ENCODE measurements around the gene KNSTRN. TPM values are rescaled to one million over a fixed set of nuclear protein-coding genes. Genes with fewer than 3 reads are reported as not detected.
A peak's percentile ranks its signal among the peaks of the same experiment; 100 is the strongest.

KNSTRN gene
- total and polyA plus RNA-seq, 2 donors: 12.5 to 44.4 TPM

DNA sequence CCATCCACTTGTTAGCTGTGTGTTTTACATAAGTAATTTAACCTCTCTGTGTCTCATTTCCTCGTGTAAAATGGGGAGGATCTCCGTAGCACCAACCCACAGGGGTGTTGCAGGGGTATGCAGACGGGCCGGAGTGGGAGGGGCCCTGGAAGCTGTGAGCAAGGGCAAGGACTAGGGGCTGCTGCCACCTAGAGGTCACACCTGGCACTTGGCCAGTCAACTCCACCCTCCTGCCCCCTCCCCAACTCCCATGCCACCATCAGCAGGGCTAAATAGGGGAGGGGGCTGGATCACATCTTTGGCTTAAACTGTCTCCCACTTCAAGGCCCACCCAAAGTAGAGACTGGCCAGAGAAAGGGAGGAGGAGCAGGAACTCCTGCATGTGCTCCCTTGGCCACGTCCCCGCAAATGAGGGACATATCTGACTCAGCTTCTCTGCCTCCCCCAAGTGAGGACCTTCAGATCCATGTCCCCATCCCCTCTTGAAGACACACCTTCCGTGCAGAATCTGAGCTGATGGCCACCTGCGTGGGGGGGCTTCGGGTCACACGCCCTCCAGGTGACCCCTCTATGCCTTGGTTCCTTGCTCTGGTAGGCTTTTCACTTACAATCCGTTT is 44.4 kb upstream of the KNSTRN start:
- Histone ChIP-seq H3K27ac (ENCODE audit: low read depth in 1 of 2, low read length in 1 of 2) (no peak overlapping the region), H3K9me3 (ENCODE audit: control insufficient read depth in 2 of 2, insufficient read depth in 1 of 2, low read length in 1 of 2) (no peaks in the 10 kb centered on the region), H3K27me3 (ENCODE audit: control insufficient read depth in 2 of 2, insufficient read depth in 1 of 2, low read length in 1 of 2) (no peaks in the 10 kb centered on the region), H3K4me1 (ENCODE audit: control insufficient read depth in 2 of 2, insufficient read depth in 2 of 2, low read length in 2 of 2) (peaks cover 20 to 49% of the 10 kb centered on the region in 2 donors), H3K36me3 (ENCODE audit: control insufficient read depth in 2 of 2, insufficient read depth in 2 of 2, low read length in 1 of 2) (no peaks in the 10 kb centered on the region), H3K4me3 (ENCODE audit: low read length in 2 of 2) (no peak overlapping the region)
- peak; percentile 47 to 87 (median 69) for DNase-seq (ENCODE audit: low read depth in 6 of 9, low spot score in 9 of 9)
- 44% methylated on average over 11 of the region's 11 CpGs for WGBS

GRCh38 chr15:40338921-40339620 is 43.5 kb upstream of the KNSTRN start:
- Histone ChIP-seq H3K9me3 (ENCODE audit: control insufficient read depth in 2 of 2, insufficient read depth in 1 of 2, low read length in 1 of 2) (no peaks in the 10 kb centered on the region), H3K27ac (ENCODE audit: low read depth in 1 of 2, low read length in 1 of 2) (no peak overlapping the region), H3K4me1 (ENCODE audit: control insufficient read depth in 2 of 2, insufficient read depth in 2 of 2, low read length in 2 of 2) (peaks cover 13 to 40% of the 10 kb centered on the region in 2 donors), H3K36me3 (ENCODE audit: control insufficient read depth in 2 of 2, insufficient read depth in 2 of 2, low read length in 1 of 2) (no peaks in the 10 kb centered on the region), H3K4me3 (ENCODE audit: low read length in 2 of 2) (no peak overlapping the region), H3K27me3 (ENCODE audit: control insufficient read depth in 2 of 2, insufficient read depth in 1 of 2, low read length in 1 of 2) (no peaks in the 10 kb centered on the region)
- WGBS: 95% methylated on average over 11 of the region's 11 CpGs
- DNase-seq (ENCODE audit: low read depth in 6 of 9, low spot score in 9 of 9): no peak

GRCh38 chr15:40339621-40339945 is 42.9 kb upstream of the KNSTRN start:
- Histone ChIP-seq H3K4me1 (ENCODE audit: control insufficient read depth in 2 of 2, insufficient read depth in 2 of 2, low read length in 2 of 2) (peaks cover 8 to 35% of the 10 kb centered on the region in 2 donors), H3K9me3 (ENCODE audit: control insufficient read depth in 2 of 2, insufficient read depth in 1 of 2, low read length in 1 of 2) (no peaks in the 10 kb centered on the region), H3K36me3 (ENCODE audit: control insufficient read depth in 2 of 2, insufficient read depth in 2 of 2, low read length in 1 of 2) (no peaks in the 10 kb centered on the region), H3K4me3 (ENCODE audit: low read length in 2 of 2) (no peak overlapping the region), H3K27ac (ENCODE audit: low read depth in 1 of 2, low read length in 1 of 2) (no peak overlapping the region), H3K27me3 (ENCODE audit: control insufficient read depth in 2 of 2, insufficient read depth in 1 of 2, low read length in 1 of 2) (no peaks in the 10 kb centered on the region)
- no peak for DNase-seq (ENCODE audit: low read depth in 6 of 9, low spot score in 9 of 9)
- 97% methylated on average over 7 of the region's 7 CpGs for WGBS

DNA sequence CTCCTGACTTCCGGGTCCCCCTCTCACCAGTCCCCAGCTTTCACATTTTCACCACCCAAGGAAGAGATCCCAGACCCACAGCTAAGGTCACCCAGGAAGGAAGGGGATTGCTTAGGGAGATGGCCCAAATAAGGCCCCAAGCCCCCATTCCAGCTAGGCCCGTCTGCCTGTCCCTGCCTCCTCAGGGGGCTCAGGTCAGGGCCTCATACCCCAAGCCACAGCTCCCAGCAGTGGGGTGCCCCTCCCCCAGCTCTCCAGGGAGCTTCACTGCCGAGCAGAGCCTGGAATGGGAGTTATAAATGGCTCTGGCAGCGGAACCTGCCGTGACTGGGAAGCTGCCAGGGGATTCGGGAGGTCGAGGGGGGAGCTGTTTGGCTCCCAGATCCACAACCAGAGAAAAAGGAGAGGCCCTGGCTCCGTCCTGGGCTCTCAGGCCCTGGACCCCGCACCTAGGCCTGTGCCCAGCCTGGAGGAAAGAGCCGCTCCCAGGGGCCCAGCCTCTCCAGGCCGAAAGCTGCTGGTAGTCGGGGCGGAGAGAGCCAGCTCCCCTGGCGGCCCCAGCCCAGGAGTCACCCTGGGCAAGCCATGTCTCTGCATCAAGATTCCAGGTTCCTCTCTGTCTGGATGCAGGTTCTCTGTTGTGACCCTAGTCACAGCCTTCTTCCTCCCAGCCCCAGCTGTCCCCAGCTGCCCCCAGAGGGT is 42.3 kb upstream of the KNSTRN start:
- H3K9me3 ChIP-seq (ENCODE audit: control insufficient read depth in 2 of 2, insufficient read depth in 1 of 2, low read length in 1 of 2): no peaks in the 10 kb centered on the region
- H3K36me3 ChIP-seq (ENCODE audit: control insufficient read depth in 2 of 2, insufficient read depth in 2 of 2, low read length in 1 of 2): no peaks in the 10 kb centered on the region
- 94% methylated on average over 14 of the region's 14 CpGs for WGBS
- DNase-seq (ENCODE audit: low read depth in 6 of 9, low spot score in 9 of 9): no peak
- no peaks in the 10 kb centered on the region for H3K27me3 ChIP-seq (ENCODE audit: control insufficient read depth in 2 of 2, insufficient read depth in 1 of 2, low read length in 1 of 2)
- H3K4me3 ChIP-seq (ENCODE audit: low read length in 2 of 2): no peak overlapping the region
- H3K27ac ChIP-seq (ENCODE audit: low read depth in 1 of 2, low read length in 1 of 2): peak overlapping the region in 1 of 2 donors; percentile 59
- peaks cover 4 to 29% of the 10 kb centered on the region in 2 donors for H3K4me1 ChIP-seq (ENCODE audit: control insufficient read depth in 2 of 2, insufficient read depth in 2 of 2, low read length in 2 of 2)

- Histone ChIP-seq H3K9me3 (ENCODE audit: control insufficient read depth in 2 of 2, insufficient read depth in 1 of 2, low read length in 1 of 2) (no peaks in the 10 kb centered on the region), H3K36me3 (ENCODE audit: control insufficient read depth in 2 of 2, insufficient read depth in 2 of 2, low read length in 1 of 2) (no peaks in the 10 kb centered on the region), H3K27me3 (ENCODE audit: control insufficient read depth in 2 of 2, insufficient read depth in 1 of 2, low read length in 1 of 2) (no peaks in the 10 kb centered on the region), H3K4me1 (ENCODE audit: control insufficient read depth in 2 of 2, insufficient read depth in 2 of 2, low read length in 2 of 2) (peaks cover 4 to 23% of the 10 kb centered on the region in 2 donors), H3K4me3 (ENCODE audit: low read length in 2 of 2) (no peak within 1 kb of the TSS), H3K27ac (ENCODE audit: low read depth in 1 of 2, low read length in 1 of 2) (peak within 1 kb of the TSS in 1 of 2 donors; percentile 59)
- WGBS: 83% methylated on average over 17 of the region's 17 CpGs
- DNase-seq (ENCODE audit: low read depth in 6 of 9, low spot score in 9 of 9): no peak
These were observed 41.7 kb upstream of the KNSTRN start, which contains the start of gene CCDC9B for GRCh38 chr15:40340740-40341400. CCDC9B (minus strand) TSS chr15:40340939; CDS start chr15:40340819, 120 bp downstream.

DNA sequence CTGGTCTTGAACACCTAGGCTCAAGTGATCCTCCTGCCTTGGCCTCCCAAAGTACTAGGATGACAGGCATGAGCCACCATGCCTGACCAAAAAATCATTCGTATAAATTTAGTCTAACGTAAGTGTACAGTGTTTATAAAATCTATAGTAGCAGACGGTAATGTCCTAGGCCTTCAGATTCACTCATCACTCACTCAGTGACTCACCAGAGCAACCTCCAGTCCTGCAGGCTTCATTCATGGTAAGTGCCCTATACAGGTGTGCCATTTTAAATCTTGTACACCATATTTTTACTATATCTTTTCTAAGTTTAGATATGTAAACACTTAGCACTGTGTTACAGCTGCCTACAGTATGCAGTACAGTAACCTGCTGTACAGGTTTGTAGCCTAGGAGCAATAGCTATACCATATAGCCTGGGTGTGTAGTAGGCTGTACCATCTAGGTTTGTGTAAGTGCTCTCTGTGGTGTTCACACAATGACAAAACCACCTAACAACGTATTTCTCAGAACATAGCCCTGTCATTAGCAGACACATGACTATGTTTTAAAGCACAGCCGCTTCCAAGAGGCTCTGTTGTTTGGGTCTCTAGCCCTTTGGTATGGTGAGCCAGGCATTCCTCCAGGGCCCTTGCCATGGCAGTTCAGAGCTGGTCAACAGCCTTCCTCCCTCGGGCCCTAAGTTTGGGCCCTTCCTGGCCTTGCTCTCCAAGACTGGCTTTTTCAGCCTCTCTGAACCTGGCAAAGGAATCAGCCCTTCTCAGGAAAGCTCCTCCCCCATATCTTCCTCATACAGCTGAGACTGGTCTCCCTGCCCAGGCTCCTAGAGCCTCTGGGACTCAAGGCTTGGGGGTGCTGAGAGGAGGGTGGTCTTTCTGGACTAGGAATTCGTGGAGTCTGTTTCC is 39.9 kb upstream of the KNSTRN start:
- H3K27ac ChIP-seq (ENCODE audit: low read depth in 1 of 2, low read length in 1 of 2): no peak overlapping the region
- H3K27me3 ChIP-seq (ENCODE audit: control insufficient read depth in 2 of 2, insufficient read depth in 1 of 2, low read length in 1 of 2): no peaks in the 10 kb centered on the region
- no peak for DNase-seq (ENCODE audit: low read depth in 6 of 9, low spot score in 9 of 9)
- H3K9me3 ChIP-seq (ENCODE audit: control insufficient read depth in 2 of 2, insufficient read depth in 1 of 2, low read length in 1 of 2): no peaks in the 10 kb centered on the region
- WGBS: 89% methylated on average over 7 of the region's 7 CpGs
- peaks cover 3 to 7% of the 10 kb centered on the region in 2 donors for H3K4me1 ChIP-seq (ENCODE audit: control insufficient read depth in 2 of 2, insufficient read depth in 2 of 2, low read length in 2 of 2)
- H3K36me3 ChIP-seq (ENCODE audit: control insufficient read depth in 2 of 2, insufficient read depth in 2 of 2, low read length in 1 of 2): no peaks in the 10 kb centered on the region
- H3K4me3 ChIP-seq (ENCODE audit: low read length in 2 of 2): no peak overlapping the region

GRCh38 chr15:40343512-40343911 is 39.0 kb upstream of the KNSTRN start:
- Histone ChIP-seq H3K9me3 (ENCODE audit: control insufficient read depth in 2 of 2, insufficient read depth in 1 of 2, low read length in 1 of 2) (no peaks in the 10 kb centered on the region), H3K4me3 (ENCODE audit: low read length in 2 of 2) (no peak overlapping the region), H3K27me3 (ENCODE audit: control insufficient read depth in 2 of 2, insufficient read depth in 1 of 2, low read length in 1 of 2) (no peaks in the 10 kb centered on the region), H3K27ac (ENCODE audit: low read depth in 1 of 2, low read length in 1 of 2) (no peak overlapping the region), H3K4me1 (ENCODE audit: control insufficient read depth in 2 of 2, insufficient read depth in 2 of 2, low read length in 2 of 2) (peaks cover 0 to 4% of the 10 kb centered on the region in 2 donors), H3K36me3 (ENCODE audit: control insufficient read depth in 2 of 2, insufficient read depth in 2 of 2, low read length in 1 of 2) (no peaks in the 10 kb centered on the region)
- WGBS: 95% methylated on average over 10 of the region's 10 CpGs
- no peak for DNase-seq (ENCODE audit: low read depth in 6 of 9, low spot score in 9 of 9)

- DNase-seq (ENCODE audit: low read depth in 6 of 9, low spot score in 9 of 9): no peak
- H3K27ac ChIP-seq (ENCODE audit: low read depth in 1 of 2, low read length in 1 of 2): no peak overlapping the region
- H3K4me1 ChIP-seq (ENCODE audit: control insufficient read depth in 2 of 2, insufficient read depth in 2 of 2, low read length in 2 of 2): peaks cover 0 to 4% of the 10 kb centered on the region in 2 donors
- no peaks in the 10 kb centered on the region for H3K36me3 ChIP-seq (ENCODE audit: control insufficient read depth in 2 of 2, insufficient read depth in 2 of 2, low read length in 1 of 2)
- H3K9me3 ChIP-seq (ENCODE audit: control insufficient read depth in 2 of 2, insufficient read depth in 1 of 2, low read length in 1 of 2): no peaks in the 10 kb centered on the region
- 53% methylated on average over 6 of the region's 6 CpGs for WGBS
- H3K4me3 ChIP-seq (ENCODE audit: low read length in 2 of 2): no peak overlapping the region
- H3K27me3 ChIP-seq (ENCODE audit: control insufficient read depth in 2 of 2, insufficient read depth in 1 of 2, low read length in 1 of 2): no peaks in the 10 kb centered on the region
These were observed 38.3 kb upstream of the KNSTRN start for GRCh38 chr15:40344217-40344616.
